Spleen (tissue), 3 donors: ENCODE measurements around the gene PIF1.

Experiments used
- POLR2A ChIP-seq, 3 donors: fragments of 450-650 bp; IDR thresholded peaks; one replicate each; pipeline ENCODE4 v1.5.1; 2017; ENCODE audit warnings: antibody characterized with exemption in 3 of 3, mild to moderate bottlenecking in 1 of 3
- POLR2AphosphoS5 ChIP-seq, 3 donors: sonication (generic); formaldehyde crosslinking; IDR thresholded peaks; one replicate each; pipeline ENCODE4 v1.5.1; 2017; ENCODE audit warnings: antibody characterized with exemption in 3 of 3

GRCh38 chr15:64772488-64772887 lies 53.0 kb downstream of the PIF1 start:
- TF ChIP-seq POLR2AphosphoS5 (IDR thresholded peaks at IDR 0.05) = no peak
- TF ChIP-seq POLR2A (IDR thresholded peaks at IDR 0.05) = no peak
